Measurements from ENCODE around the gene RIPOR3. TPM values are rescaled to one million over a fixed set of nuclear protein-coding genes. Genes with fewer than 3 reads are reported as not detected.

The RIPOR3 gene
- 21.7 and 37.7 TPM in 2 replicates for total RNA-seq

GRCh38 chr20:50690650-50691572 is at the start of gene RIPOR3:
Gene RIPOR3, minus strand, starts transcription at chr20:50691542. Its CDS starts 414 bp downstream, at chr20:50691128.

DNA sequence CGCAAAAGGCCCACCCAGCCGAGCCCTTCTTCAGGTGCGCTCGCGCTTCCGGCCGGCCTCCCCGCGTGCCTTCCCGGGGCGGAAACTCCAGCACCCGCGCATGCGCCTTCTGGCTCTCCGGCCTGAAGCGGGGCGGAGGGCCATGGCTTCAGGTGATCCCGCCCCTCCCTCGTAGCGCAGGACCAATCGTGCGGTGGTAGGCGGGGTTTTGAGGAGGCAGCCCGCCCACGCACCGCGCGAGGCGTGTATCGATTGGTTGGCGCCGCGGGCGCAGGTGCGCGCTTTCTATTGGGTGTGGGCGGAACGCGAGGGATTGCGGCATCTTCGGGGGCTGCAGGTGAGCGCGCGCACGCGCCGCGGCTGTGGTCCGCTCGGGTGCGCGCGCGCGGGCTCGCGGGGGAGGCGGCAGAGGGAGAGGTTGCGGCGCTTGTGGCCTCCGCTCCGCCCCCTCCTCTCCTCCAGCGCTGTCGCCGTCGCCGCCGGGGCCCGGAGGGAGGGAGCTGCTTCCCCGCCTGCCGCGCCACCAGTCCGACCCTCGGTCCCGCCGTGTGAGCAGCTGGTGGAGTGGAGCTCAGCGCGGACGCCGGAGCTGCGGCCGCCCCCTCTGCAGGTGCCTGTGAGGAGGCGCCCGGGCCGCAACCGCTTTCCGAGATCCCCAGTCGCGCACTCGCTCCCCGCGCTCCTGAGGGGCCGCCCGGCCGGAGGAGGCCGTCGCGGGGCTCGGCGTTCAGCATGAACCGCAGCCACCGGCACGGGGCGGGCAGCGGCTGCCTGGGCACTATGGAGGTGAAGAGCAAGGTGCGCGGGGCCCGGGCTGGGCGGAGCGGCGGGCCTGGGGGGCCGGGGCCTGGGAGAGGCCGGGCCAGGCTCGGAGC is 40.0 kb upstream of the RIPOR3 start, which contains the start of gene PARD6B:
Gene PARD6B, plus strand, starts transcription at position 526 of the 875 bp plus-strand sequence. Its CDS starts 207 bp downstream, at position 733.

Other genes with a start within 250 kb of the RIPOR3 start
- 23.4 and 25.5 TPM in 2 replicates for gene PTPN1, start 181.2 kb downstream of the RIPOR3 start, total RNA-seq
- gene PARD6B, start 40.0 kb upstream of the RIPOR3 start, total RNA-seq, result 0.37 and 1.00 TPM in 2 replicates
- gene BCAS4, start 103.5 kb upstream of the RIPOR3 start, total RNA-seq, result 11.1 and 11.7 TPM in 2 replicates
- gene ADNP, start 239.9 kb upstream of the RIPOR3 start, total RNA-seq, result 20.2 and 21.5 TPM in 2 replicates